Transverse colon (tissue), 4 donors: ENCODE results near the gene KRT26. TPM values are rescaled to one million over a fixed set of nuclear protein-coding genes. Genes with fewer than 3 reads are reported as not detected.

Source experiments
- DNase-seq: peaks from one replicate; pipeline ENCODE4 v3.0.0-alpha.2; 2019
- H3K27ac ChIP-seq, 4 donors: fragments of 200-600 bp; sonication (generic); 2 replicates each; pipeline ENCODE4 v1.5.1; 2016 to 2018; ENCODE audit warnings: inconsistent platforms in 4 of 4
- H3K27me3 ChIP-seq: fragments of 200-600 bp; sonication (generic); 2 replicates; pipeline ENCODE4 v1.5.1; 2017; ENCODE audit warnings: inconsistent platforms
- H3K36me3 ChIP-seq, 4 donors: fragments of 200-600 bp; sonication (generic); 2 replicates each; pipeline ENCODE4 v1.5.1; 2017 to 2019; ENCODE audit warnings: inconsistent platforms in 4 of 4
- H3K4me1 ChIP-seq, 4 donors: fragments of 200-600 bp; sonication (generic); 2 replicates each; pipeline ENCODE4 v1.5.1; 2017 to 2020; ENCODE audit warnings: inconsistent platforms in 4 of 4
- H3K4me3 ChIP-seq, 4 donors: fragments of 200-600 bp; sonication (generic); 1 replicate in 1 of 4; 2 replicates in 3 of 4; pipeline versions ENCODE4 v1.5.1 to v1.6.1; 2017 to 2019; ENCODE audit warnings: inconsistent platforms in 4 of 4
- H3K9me3 ChIP-seq, 2 donors: fragments of 200-600 bp; sonication (generic); 2 replicates each; pipeline ENCODE4 v1.5.1; 2017 to 2019; ENCODE audit warnings: inconsistent platforms in 2 of 2
- EP300 ChIP-seq: sonication (generic); formaldehyde crosslinking; IDR thresholded peaks from one replicate; pipeline ENCODE4 v1.6.1; 2017; ENCODE audit warnings: antibody characterized with exemption, low read depth
- POLR2A ChIP-seq: fragments of 450-650 bp; IDR thresholded peaks from one replicate; pipeline ENCODE4 v1.6.1; 2016; ENCODE audit warnings: antibody characterized with exemption, mild to moderate bottlenecking, moderate library complexity
- POLR2AphosphoS5 ChIP-seq, 3 donors: sonication (generic); formaldehyde crosslinking; IDR thresholded peaks; one replicate each; pipeline ENCODE4 v1.6.1; 2016; ENCODE audit warnings: antibody characterized with exemption in 3 of 3
- WGBS, 2 donors: methylation state at CpG; one replicate each; pipeline ENCODE4 v1.1.5; 2018; ENCODE audit warnings: low coverage in 1 of 2; 5-methylcytosine and 5-hydroxymethylcytosine counted together
- in situ Hi-C, 4 donors: fragments of 200-750 bp; cut with MboI; loops; one replicate each; pipeline versions ENCODE4 v1.15.0 to v1.15.1; 2017; ENCODE audit warnings: low sequenced_read_pairs in 3 of 4, low pct_ligation_motif_present in 1 of 4, low pct_unique_long_range_greater_than_20kb in 1 of 4
- intact Hi-C: fragments of 100-400 bp; cut with DNase I; formaldehyde crosslinking; loops from one replicate; pipeline ENCODE4 v1.15.1; 2023; ENCODE audit warnings: low total_unique reads
- total RNA-seq, 4 donors: library from RNA; depleted of rRNA; stranded (reverse); fragments of >200 nt; gene quantifications; one replicate each; pipeline ENCODE4 v1.1.0, GENCODE V29; 2016
- TF ChIP-seq, protein P1 (sequence below), 5 experiments: fragments of 200-600 bp in 3 of 5; fragments of 450-650 bp in 2 of 5; sonication (generic) in 3 of 5; IDR thresholded peaks; 1 replicate in 2 of 5; 2 replicates in 3 of 5; pipeline ENCODE4 v1.5.1; 2016 to 2017; ENCODE audit warnings: antibody characterized with exemption in 5 of 5, inconsistent platforms in 3 of 5, mild to moderate bottlenecking in 2 of 5, moderate library complexity in 1 of 5

KRT26 gene
- total RNA-seq, 4 donors from 2014 or later = not detected

DNA sequence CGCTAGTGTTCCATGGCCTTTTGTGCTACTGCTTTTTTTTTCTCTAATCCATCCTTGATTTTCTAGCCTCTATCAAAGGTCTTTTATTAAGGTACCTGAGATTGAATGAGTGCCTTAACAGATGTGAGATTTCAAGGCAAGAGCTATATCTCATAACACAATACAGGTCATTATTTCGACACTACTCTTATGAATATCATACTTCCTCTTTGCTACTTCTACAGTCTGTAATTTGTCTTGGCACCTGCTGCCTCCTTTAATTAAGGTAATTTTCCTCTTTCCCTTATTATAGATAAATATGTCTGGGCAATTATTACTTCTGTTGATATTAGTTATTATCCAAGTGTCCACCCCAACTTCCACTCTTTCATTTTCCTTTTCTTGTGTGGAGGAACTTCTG, 22.5 kb upstream of the KRT26 start:
- 65 to 79% methylated on average over 2 of the region's 2 CpGs for WGBS, 2 donors
- no peaks in the 10 kb centered on the region for H3K9me3 ChIP-seq
- no peak overlapping the region for H3K4me3 ChIP-seq
- in situ Hi-C loops (loop anchor here (5.0 to 25.0 kb wide), 3 partner anchors 172 to 182 kb away; no protein-coding TSS in a partner anchor), intact Hi-C loops (no loop called here)
- H3K27me3 ChIP-seq = peaks cover 59% of the 10 kb centered on the region
- no peaks in the 10 kb centered on the region for H3K36me3 ChIP-seq
- TF ChIP-seq EP300 = no peak
- no peak for TF ChIP-seq POLR2AphosphoS5 (IDR thresholded peaks at IDR 0.05)
- TF ChIP-seq, protein P1, sequence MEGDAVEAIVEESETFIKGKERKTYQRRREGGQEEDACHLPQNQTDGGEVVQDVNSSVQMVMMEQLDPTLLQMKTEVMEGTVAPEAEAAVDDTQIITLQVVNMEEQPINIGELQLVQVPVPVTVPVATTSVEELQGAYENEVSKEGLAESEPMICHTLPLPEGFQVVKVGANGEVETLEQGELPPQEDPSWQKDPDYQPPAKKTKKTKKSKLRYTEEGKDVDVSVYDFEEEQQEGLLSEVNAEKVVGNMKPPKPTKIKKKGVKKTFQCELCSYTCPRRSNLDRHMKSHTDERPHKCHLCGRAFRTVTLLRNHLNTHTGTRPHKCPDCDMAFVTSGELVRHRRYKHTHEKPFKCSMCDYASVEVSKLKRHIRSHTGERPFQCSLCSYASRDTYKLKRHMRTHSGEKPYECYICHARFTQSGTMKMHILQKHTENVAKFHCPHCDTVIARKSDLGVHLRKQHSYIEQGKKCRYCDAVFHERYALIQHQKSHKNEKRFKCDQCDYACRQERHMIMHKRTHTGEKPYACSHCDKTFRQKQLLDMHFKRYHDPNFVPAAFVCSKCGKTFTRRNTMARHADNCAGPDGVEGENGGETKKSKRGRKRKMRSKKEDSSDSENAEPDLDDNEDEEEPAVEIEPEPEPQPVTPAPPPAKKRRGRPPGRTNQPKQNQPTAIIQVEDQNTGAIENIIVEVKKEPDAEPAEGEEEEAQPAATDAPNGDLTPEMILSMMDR (IDR thresholded peaks at IDR 0.05) = no peak
- no peak for TF ChIP-seq POLR2A
- H3K27ac ChIP-seq = no peak overlapping the region
- no peak for DNase-seq
- no peaks in the 10 kb centered on the region for H3K4me1 ChIP-seq

DNA sequence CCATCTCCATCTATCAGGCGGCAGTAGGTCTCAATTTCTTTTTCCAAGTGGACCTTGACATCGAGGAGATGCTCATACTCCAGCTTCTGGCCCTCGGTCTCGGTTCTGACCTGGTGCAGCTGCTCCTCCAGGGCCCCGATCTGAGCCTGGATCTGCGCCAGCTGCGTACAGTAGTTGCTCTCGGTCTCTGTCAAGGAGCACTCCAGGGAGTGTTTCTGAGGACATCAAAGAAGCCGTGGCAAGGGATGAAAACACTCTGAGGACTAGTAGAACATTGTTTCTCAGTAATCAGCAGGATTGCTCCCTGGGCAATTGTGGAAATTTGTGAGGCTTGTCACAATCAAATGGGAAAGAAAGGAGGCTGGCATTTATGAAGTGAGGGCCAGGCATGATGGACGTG, 21.8 kb upstream of the KRT26 start:
- TF ChIP-seq, protein P1 (IDR thresholded peaks at IDR 0.05) = no peak
- TF ChIP-seq EP300 (no peak), POLR2AphosphoS5 (IDR thresholded peaks at IDR 0.05) (no peak), POLR2A (no peak)
- no peaks in the 10 kb centered on the region for H3K36me3 ChIP-seq
- no peaks in the 10 kb centered on the region for H3K9me3 ChIP-seq
- no peak for DNase-seq
- no peak overlapping the region for H3K27ac ChIP-seq
- WGBS, 2 donors = 61 to 73% methylated on average over 3 to 10 of the region's 10 CpGs
- intact Hi-C loops (no loop called here), in situ Hi-C loops (loop anchor here (5.0 to 25.0 kb wide), 3 partner anchors 172 to 182 kb away; no protein-coding TSS in a partner anchor)
- peaks cover 53% of the 10 kb centered on the region for H3K27me3 ChIP-seq
- H3K4me3 ChIP-seq = no peak overlapping the region
- no peaks in the 10 kb centered on the region for H3K4me1 ChIP-seq

DNA sequence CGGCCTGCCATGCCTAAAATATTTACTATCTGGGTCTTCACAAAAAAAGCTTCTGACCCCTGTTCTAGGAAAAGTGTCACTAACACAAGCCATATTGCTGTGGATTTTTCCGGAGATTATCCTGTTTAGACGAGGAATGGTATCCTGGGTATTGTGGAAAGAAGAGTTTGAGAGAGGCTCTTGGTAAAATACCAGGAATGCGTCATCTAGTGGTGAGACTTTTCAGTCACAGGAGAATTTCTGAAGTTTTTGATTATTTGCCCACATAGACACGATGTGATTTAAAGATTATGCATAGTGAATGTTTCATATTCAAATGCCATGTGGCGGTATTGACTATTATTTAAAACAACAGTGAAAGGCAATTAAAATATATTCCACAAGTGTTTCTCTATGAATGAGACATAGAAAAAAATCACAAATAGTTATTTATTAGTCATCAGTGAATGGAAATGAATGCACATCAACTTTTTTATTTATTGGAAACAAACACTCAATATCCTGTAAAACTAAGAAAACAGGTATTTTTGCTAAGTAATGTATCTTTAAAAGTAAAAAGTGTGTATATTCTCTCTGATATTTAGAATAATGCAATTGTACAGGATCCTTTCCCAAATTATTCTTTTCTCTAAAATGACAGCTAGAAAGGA, 19.9 kb upstream of the KRT26 start:
- in situ Hi-C loops = loop anchor here (5.0 to 25.0 kb wide), 3 partner anchors 170 to 180 kb away; no protein-coding TSS in a partner anchor
- WGBS, 2 donors = 33 to 48% methylated on average over 6 of the region's 6 CpGs
- intact Hi-C loops = no loop called here
- DNase-seq = no peak
- H3K9me3 ChIP-seq = no peaks in the 10 kb centered on the region
- no peaks in the 10 kb centered on the region for H3K4me1 ChIP-seq
- no peak overlapping the region for H3K4me3 ChIP-seq
- H3K27ac ChIP-seq = no peak overlapping the region
- H3K27me3 ChIP-seq = peaks cover 36% of the 10 kb centered on the region
- no peaks in the 10 kb centered on the region for H3K36me3 ChIP-seq
- TF ChIP-seq POLR2A = no peak
- TF ChIP-seq, protein P1 (IDR thresholded peaks at IDR 0.05) = peak; percentile 30 to 53 (median 38)
- no peak for TF ChIP-seq EP300

DNA sequence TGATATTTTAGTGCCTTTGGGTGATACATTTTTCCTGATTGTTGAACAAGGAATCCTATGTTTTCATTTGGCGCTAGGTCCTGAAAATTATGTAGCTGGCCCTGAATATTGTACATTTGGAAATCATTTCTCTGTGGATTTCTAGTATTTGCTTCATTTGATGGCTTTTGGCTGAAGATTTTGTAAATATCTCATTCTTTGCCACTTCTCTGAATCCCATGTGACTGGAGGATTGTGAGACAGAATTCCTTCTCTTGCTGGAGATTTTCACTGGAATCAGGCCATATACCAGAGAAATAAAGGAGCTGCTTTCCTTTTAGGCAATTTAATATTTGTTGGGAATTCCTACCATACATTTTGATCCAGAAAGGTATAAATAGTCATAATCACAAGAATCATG, 19.1 kb upstream of the KRT26 start:
- Histone ChIP-seq H3K36me3 (no peaks in the 10 kb centered on the region), H3K9me3 (no peaks in the 10 kb centered on the region), H3K4me1 (no peaks in the 10 kb centered on the region), H3K4me3 (no peak overlapping the region), H3K27ac (no peak overlapping the region), H3K27me3 (peaks cover 28% of the 10 kb centered on the region)
- in situ Hi-C loops (loop anchor here (5.0 to 25.0 kb wide), 3 partner anchors 169 to 179 kb away; no protein-coding TSS in a partner anchor), intact Hi-C loops (no loop called here)
- DNase-seq = no peak
- WGBS, 2 donors = 57 to 87% methylated on average over 1 of the region's 1 CpG
- no peak for TF ChIP-seq EP300
- TF ChIP-seq POLR2A = no peak
